ENCODE data around the gene SS18L1. TPM values are rescaled to one million over a fixed set of nuclear protein-coding genes. Genes with fewer than 3 reads are reported as not detected.

Gene SS18L1
- total and polyA plus RNA-seq, 2 experiments from 2014 or later = 6.5 to 32.6 TPM

GRCh38 chr20:62168890-62169435 is 25.4 kb downstream of the SS18L1 start (continued):
- TF ChIP-seq REST (IDR thresholded peaks at IDR 0.05; ENCODE audit: unreplicated experiment) (no peak), CREB1 (CRISPR knock-in tag; IDR thresholded peaks at IDR 0.05; ENCODE audit: low read depth) (no peak), EZH2phosphoT487 (IDR thresholded peaks at IDR 0.05; ENCODE audit: unreplicated experiment) (no peak), CTCF (conservative IDR thresholded peaks at IDR 0.05; ENCODE audit: low read depth in 2 of 2) (no peak), STAT1 (IDR thresholded peaks at IDR 0.05; ENCODE audit: unreplicated experiment) (no peak), NANOG (IDR thresholded peaks at IDR 0.05; ENCODE audit: borderline replicate concordance) (no peak), POLR2AphosphoS5 (IDR thresholded peaks at IDR 0.05; ENCODE audit: low read depth) (no peak), EZH2 (IDR thresholded peaks at IDR 0.05; ENCODE audit: low read depth, unreplicated experiment) (no peak), JUNB (IDR thresholded peaks at IDR 0.05; ENCODE audit: unreplicated experiment) (no peak), ZNF331 (CRISPR knock-in tag; IDR thresholded peaks at IDR 0.05; ENCODE audit: low read depth) (no peak)

- no peak overlapping the region for H2AFZ ChIP-seq
- no peaks in the 10 kb centered on the region; the same call in 1 of the 2 replicates for H4K20me1 ChIP-seq (replicated peaks; ENCODE audit: insufficient read depth)
- peaks cover 10% of the 10 kb centered on the region; the same call in 1 of the 2 replicates for H3K36me3 ChIP-seq (ENCODE audit: insufficient read depth)
- DNase-seq (ENCODE audit: low spot score) = no peak
- Mint-ChIP-seq H3K4me1 (no peaks in the 10 kb centered on the region), H3K27ac (no peak overlapping the region), H3K4me3 (no peak overlapping the region), H3K9me3 (no peaks in the 10 kb centered on the region; the same call in 2 of the 3 replicates), H3K27me3 (ENCODE audit: insufficient read depth, low read depth, poor library complexity) (peaks cover 22% of the 10 kb centered on the region), H3K36me3 (ENCODE audit: low read depth) (peaks cover 35% of the 10 kb centered on the region)
- H3K4me3 ChIP-seq = no peak overlapping the region
- no peaks in the 10 kb centered on the region for H3F3A ChIP-seq (replicated peaks; ENCODE audit: low read depth)
- H3K27me3 ChIP-seq (ENCODE audit: insufficient read depth) = no peaks in the 10 kb centered on the region
- H3K4me1 ChIP-seq (ENCODE audit: insufficient read depth) = no peaks in the 10 kb centered on the region
- no peak overlapping the region for H3K27ac ChIP-seq (ENCODE audit: low read depth)
- H3K4me2 ChIP-seq = no peak overlapping the region
- no peaks in the 10 kb centered on the region for H3K9me2 ChIP-seq (ENCODE audit: insufficient read depth)
- ATAC-seq = no peak
- no peaks in the 10 kb centered on the region for H3K79me2 ChIP-seq (replicated peaks; ENCODE audit: insufficient read depth)
- TF ChIP-seq STAT1 (IDR thresholded peaks at IDR 0.05; ENCODE audit: unreplicated experiment) (no peak), ZNF331 (CRISPR knock-in tag; IDR thresholded peaks at IDR 0.05; ENCODE audit: low read depth) (no peak), EZH2 (IDR thresholded peaks at IDR 0.05; ENCODE audit: low read depth, unreplicated experiment) (no peak), ETS1 (IDR thresholded peaks at IDR 0.05) (no peak), ZNF114 (CRISPR knock-in tag; IDR thresholded peaks at IDR 0.05) (no peak), CREB1 (CRISPR knock-in tag; IDR thresholded peaks at IDR 0.05; ENCODE audit: low read depth) (no peak), REST (IDR thresholded peaks at IDR 0.05; ENCODE audit: unreplicated experiment) (no peak)
Measured at GRCh38 chr20:62170536-62170935, 27.0 kb downstream of the SS18L1 start.
